Measurements from ENCODE around the gene PRR23E. TPM values are rescaled to one million over a fixed set of nuclear protein-coding genes. Genes with fewer than 3 reads are reported as not detected.

PRR23E gene
- total RNA-seq, 1 donor from 2014 or later = not detected

GRCh38 chr3:127184870-127185216, 8.1 kb upstream of the PRR23E start:
- no peak for DNase-seq (ENCODE audit: low spot score)

DNA sequence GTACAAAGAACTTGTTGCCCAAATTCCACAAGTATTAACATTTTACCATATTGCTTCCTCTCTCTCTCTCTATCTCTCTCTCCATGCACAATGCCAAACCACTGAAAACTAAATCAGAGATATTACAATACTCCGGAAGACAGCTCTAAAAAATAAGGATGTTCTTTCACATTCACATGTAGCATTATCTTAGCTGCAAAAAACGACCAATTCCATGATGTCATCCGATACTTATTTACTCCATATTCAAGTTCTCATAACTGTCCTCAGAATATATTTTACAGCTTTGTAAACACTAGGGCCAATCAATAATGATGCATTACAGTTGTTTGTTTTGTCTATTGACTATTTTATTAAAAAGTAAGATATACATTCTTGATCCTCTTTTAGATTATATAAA, 7.7 kb upstream of the PRR23E start:
- no peak for DNase-seq (ENCODE audit: low spot score)

DNA sequence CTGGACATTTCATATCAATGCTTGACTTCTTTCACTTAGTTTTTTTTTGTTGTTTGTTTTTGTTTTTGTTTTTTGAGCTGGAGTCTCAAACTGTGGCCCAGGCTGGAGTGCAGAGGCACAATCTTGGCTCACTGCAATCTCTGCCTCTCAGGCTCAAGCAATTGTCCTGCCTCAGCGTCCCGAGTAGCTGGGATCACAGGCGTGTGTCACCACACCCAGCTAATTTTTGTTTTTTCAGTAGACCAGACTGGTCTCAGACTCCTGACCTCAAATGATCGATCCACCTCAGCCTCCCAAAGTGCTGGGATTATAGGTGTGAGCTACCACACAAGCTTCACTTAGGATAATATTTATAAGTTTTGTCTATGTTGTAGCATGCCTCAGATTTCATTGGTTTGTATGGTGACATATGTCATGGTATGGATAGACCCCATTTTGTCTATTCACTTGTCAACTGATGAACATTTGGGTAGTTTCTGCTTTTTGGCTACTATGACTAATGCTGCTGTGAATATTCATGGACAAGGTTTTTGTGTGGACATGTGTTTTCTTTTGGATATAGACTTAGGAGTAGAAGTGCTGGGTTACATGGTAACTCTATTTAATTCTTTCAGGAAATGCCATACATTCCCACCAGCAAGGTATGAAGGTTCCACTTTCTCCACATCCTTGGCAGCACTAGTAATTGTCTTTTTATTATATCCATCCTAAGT, 6.8 kb upstream of the PRR23E start:
- DNase-seq (ENCODE audit: low spot score) = no peak

- DNase-seq (ENCODE audit: low spot score) = no peak
Observed at GRCh38 chr3:127187316-127187715, 5.6 kb upstream of the PRR23E start.

GRCh38 chr3:127193341-127193740, 410 bp downstream of the PRR23E start:
- DNase-seq (ENCODE audit: low spot score) = no peak

- DNase-seq (ENCODE audit: low spot score) = no peak
Observed at GRCh38 chr3:127193775-127194174, 844 bp downstream of the PRR23E start.

- DNase-seq (ENCODE audit: low spot score) = no peak
Observed at GRCh38 chr3:127194601-127195187, 1.8 kb downstream of the PRR23E start.

DNA sequence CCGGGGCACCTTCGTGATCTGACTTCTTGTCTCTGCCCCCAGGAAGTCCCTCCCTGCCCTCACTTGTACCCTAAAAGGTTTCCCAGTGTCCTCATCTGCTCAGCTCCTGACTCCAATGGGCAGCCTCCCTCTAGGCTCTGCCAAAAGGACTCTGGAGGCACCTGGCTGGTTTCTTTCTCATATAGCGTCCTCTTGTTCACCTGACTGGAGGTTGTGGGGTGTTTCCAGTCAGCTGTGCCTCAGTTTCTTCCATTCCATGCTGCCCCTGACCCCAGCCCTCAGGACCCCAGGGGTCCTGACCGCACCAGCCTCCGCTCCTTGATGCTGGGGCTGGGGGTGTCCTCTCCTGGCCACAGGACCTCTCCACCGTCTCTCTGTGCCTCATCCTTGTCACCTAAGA, 2.5 kb downstream of the PRR23E start:
- no peak for DNase-seq (ENCODE audit: low spot score)

DNA sequence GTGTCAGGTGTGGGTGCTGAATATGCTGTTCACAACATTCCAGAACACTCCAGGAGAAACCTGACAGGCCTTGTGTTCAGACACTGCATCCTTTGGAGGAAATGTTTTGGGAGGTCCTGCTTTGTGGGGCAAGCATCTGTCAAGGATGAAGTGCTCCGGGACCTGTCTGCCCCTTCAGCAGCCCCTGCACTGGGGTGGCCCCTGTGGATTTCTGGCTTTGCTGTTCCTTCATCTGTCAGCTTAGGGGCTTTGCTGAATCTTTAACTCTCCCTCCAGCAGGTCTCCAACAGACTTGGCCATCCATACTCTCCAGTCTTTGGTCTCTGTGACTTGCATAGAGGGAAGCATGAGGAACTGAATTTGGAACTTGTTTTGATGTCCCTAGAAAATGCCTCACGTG, 3.1 kb downstream of the PRR23E start:
- no peak for DNase-seq (ENCODE audit: low spot score)

DNA sequence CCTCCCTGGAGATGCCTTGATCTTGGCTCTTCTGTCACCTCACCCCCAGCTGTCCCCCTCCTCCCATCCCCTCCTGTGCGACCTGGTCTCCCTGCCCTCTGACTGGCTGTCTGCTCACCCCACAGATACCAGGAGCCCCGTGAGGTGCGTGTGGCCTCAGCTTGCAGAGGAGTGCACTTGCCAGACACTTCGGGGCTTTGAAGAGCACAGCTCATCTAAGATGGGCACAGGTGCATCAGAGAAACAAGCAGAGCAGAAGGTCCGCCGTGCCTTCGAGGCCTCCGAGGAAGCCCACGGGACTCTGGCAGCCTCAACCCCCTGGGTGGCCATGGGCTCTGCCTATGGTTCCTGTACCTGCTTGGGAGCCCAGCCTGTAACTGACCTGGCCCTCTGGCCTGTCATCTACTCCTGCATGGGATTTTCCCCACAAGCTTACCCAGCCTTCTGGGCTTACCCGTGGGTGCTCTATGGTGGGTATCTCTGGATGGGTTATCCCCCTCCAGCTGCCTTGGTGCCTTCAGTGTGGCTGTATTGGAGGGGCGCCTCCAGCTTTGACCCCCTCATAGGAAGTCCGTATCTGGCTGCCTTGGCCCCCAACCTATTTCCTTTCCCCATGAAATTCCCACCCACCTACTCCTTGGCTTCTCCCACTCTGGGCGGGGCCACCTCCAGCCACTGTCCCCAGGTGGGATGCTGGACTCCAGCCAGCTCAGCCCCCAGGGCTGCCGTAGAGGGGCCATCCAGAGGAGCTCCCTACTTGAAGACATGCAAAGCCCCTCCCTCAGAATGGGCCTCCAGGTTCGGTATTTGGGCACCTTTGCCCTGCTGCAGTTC, 3.8 kb downstream of the PRR23E start:
- no peak for DNase-seq (ENCODE audit: low spot score)

GRCh38 chr3:127197300-127198189, 4.6 kb downstream of the PRR23E start:
- DNase-seq (ENCODE audit: low spot score) = no peak

DNA sequence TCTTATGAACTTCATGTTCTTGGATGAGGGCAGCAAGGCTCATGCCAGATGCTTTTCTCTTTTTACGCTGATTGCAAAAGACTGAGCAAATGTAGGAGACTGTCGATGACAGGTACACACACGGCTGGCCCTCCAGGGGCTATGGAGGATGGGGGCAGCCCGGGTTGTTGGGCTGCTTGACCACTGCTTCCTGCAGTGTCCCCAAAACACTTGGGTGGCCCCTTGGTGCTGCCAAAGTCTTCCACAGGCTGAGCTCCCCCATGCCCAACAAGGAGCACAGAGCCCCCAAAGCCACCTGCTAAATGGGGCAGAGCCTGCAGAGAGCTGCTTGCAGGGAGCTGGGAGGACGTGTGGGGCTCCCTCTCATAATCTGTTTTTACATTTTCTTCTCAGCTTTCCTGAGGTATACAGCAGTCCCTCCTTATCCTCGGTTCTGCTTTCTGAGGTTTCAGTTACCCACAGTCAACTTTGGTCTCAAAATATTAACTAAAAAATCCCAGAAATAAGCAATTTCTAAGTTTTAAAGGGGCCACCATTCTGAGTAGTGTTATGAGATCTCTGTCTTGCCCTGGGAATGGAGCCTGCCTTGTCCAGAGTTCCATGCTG, 7.3 kb downstream of the PRR23E start:
- DNase-seq (ENCODE audit: low spot score) = no peak

DNA sequence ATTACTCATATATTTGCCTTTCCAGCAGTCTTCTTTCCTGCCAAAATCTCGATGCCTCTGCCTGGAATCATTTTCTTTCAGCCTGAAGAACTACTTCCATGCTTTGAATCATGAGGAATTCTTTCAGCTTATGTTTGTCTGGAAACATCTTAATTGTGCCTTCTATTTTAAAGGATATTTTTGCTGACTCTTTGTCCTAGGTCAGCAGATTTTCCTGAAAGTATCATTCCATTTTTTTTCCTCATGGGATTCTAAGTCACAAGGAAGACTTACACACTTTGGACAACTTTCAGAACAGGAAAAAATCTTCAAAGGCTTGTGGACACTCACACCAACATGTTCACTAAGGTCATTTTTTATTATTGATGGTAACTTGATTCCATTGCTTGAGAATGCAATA, 10.1 kb downstream of the PRR23E start:
- no peak for DNase-seq (ENCODE audit: low spot score)

DNA sequence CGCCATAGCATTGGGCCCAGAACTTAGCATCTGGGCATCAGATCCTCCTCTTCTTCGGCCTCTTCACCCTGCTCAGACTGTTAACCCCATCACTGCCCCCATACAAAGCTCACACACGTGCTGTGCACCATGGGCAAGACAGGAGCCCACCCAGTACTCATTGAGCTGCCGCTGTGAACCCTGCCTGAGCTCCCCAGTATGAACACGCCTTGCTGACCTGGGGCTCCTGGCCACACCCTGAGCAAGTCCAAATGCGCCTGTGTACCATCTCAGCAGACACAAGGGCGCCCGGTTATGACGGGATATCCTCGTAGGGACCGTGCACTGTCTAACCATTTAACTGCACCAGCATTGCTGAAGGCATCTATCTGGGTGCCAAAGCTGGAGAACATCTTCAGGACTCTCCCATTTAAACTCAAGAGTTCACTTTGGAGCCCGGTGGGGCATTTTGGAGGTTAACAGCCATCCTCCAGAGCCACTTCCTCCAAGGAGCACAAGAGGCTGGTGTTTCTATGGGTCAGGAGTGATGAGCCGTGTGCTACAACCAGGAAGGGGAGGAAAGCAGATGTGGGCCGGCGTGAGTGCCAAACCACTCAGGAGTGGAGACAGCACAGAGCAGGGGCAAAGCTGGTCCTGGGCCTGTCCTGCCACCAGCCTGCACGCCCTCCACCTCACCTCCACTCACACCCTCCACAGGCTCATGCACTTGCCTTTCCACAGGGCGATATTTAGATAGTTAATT, 12.1 kb downstream of the PRR23E start:
- no peak for DNase-seq (ENCODE audit: low spot score)

- DNase-seq (ENCODE audit: low spot score) = no peak
Observed at GRCh38 chr3:127206154-127206553, 13.2 kb downstream of the PRR23E start.

- DNase-seq (ENCODE audit: low spot score) = no peak
Observed at GRCh38 chr3:127206611-127207516, 13.9 kb downstream of the PRR23E start.

GRCh38 chr3:127207727-127208482, 15.0 kb downstream of the PRR23E start:
- no peak for DNase-seq (ENCODE audit: low spot score)

- no peak for DNase-seq (ENCODE audit: low spot score)
Observed at GRCh38 chr3:127208483-127209100, 15.7 kb downstream of the PRR23E start.

Data from ureter (tissue), 1 donor.